HG02981 (cell line): Measurements from ENCODE around the gene FAR1.

ENCODE experiments used
- ATAC-seq: cut with Tn5 transposase; IDR thresholded peaks from one replicate; pipeline ENCODE4 v1.9.1; 2021; ENCODE audit warnings: mild to moderate bottlenecking, moderate library complexity; ENCODE audit not compliant: unreplicated experiment

FAR1 gene

DNA sequence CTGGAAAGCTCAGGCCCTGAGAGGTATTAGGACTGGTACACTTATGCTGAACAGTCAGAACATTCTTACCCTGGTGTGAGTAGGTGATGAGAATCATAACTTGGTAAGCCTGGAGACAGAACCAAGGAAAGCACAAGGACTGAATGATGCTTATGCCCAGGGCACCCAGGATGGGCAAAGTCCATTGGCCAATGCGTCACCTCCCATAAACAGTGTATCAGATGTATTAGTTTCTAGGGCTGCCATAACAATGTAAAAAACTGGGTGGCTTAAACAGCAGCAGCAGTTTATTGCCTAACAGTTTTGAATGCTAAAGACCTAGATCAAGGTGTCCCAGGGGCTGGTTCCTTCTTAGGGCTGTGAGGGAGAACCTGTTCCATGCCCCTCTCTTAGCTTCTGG, 107.0 kb downstream of the FAR1 start:
- ATAC-seq, result no peak

DNA sequence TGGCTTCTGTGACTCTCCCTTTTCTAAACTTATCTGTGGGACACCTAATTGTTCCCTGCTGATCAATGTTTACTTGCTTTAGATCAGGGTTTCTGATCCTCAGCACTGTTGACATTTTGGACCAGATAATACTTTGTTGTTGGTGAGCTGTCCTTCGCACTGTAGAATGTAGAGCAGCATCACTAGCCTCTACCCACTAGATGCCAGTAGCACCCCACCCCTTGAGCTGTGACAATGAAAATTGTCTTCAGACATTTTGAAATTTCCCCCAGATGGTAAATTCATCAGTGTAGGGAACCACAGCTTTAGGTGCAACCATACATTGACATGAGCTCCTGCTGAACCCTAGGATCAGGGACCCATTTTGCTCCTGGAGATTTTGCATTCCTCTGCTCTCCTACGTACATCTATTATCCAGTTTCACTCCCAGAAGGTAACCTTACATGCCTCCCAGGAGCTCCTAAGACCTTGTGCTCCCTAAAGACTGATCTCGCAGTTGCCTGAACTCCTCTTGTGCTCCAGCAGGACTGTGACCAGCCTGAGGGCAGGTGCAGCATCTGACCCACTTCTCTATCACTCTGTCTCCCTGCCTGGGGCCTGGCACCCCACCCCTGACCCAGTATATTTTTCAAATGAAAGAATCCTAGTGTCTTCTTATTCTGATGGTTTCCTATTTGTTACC, 107.8 kb downstream of the FAR1 start:
- no peak for ATAC-seq

DNA sequence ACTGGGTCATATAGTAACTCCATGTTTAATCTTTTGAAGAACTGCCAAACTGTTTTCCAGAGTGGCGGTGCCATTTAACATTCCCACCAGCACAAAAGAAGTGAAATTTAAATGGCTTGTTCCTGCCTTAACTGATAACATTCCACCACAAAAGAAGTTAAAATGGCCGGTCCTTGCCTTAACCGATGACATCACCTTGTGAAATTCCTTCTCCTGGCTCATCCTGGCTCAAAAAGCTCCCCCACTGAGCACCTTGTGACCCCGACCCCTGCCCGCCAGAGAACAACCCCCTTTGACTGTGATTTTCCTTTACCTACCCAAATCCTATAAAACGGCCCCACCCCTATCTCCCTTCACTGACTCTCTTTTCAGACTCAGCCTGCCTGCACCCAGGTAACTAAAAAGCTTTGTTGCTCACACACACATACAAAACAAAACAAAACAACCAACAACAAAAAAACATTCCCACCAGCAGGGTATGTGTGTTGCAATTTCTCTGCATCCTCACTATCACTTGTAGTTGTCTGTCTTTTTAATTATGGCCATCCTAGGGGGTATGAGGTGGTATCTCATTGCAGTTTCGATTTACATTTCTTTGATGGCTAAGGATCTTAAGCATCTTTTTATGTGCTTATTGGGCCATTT, 109.0 kb downstream of the FAR1 start:
- ATAC-seq, result no peak

DNA sequence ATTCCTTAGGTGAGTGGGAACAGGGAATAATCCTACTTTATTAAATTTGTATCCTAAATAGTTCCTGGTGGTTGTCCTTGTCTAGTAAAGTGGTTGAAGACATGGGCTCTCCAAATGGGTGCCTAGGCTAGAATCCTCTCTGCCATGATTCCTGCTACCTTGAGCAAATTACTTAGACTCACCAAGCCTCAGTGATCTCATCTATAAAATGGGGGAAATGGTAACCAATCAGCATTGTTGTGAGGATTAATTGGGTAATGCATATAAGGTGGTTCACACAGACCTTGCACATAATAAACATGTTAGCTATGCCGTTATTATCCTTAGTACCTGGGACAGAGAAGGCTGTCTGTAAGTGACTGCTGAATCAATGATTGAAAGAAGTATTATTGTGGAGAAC, 109.9 kb downstream of the FAR1 start:
- ATAC-seq, result no peak

DNA sequence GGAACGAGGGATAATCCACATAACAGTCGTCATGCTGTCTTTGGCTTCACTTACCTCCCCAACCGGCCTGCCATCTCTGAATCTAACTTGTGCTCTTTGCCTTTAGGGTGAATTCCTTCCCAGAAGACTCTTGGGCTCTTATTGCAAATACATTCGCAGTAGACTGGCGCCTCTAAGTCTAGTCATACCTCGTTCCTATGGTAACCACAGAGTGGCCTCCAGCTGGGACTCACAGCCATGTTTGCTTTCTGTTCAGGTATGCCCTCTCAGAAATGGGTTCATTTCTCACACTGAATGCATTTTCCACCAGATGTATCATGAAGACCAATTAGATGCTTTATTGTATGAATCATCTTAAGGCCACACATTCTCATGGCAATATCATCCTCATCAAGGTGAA, 112.7 kb downstream of the FAR1 start:
- no peak for ATAC-seq
